ENCODE data around the gene TMEM273. TPM values are rescaled to one million over a fixed set of nuclear protein-coding genes. Genes with fewer than 3 reads are reported as not detected.

TMEM273 gene
- total RNA-seq, 2 donors from 2014 or later, result 11.3 to 39.6 TPM

DNA sequence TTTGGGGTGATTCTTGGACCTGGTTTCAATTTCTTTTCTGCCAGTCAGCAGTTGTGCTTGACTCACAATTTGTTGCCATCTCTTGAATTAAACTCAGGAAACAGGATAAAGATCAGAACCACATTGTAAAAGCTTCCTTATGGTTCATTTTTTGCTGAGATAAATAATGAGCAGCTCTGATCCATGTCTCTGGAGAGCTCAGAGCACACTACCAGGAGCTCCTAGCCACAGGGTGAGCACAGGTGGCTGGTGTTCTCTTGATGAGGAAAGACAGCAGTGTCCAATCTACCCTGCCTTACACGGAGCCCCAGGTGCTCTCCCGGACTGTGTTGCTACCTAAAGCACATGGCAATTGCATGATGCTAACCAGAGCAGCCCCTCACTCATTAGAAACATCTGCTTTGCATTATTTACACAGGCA, 37.2 kb downstream of the TMEM273 start:
- Mint-ChIP-seq H3K4me1 (peaks cover 3% of the 10 kb centered on the region), H3K36me3 (ENCODE audit: low read depth) (peaks cover 3% of the 10 kb centered on the region), H3K27me3 (peaks cover 3% of the 10 kb centered on the region), H3K4me3 (no peak overlapping the region), H3K27ac (no peak overlapping the region)
- H3K9me3 ChIP-seq (ENCODE audit: control insufficient read depth, low read length, poor library complexity, severe bottlenecking), result peaks cover 4% of the 10 kb centered on the region
- no peak for DNase-seq
- no peak for ATAC-seq

DNA sequence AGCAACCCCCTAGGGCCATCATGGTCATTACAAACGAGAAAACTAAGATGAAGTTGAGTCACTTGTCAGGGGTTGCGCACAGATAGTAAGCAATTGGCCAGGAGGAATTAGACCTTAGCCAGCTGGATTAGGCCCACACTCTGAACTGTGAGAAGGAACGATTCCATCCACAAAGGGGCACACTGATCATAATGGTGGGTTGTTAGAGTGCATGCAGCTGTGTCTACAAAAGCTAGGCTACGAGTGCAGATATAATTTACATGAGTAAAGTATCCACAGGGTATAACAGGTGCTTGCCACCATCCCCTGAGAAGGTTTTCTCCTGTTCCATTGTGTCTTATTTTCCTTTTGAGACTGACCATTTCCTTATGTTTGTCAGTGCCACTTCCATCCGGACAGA, 37.8 kb downstream of the TMEM273 start:
- H3K9me3 ChIP-seq (ENCODE audit: control insufficient read depth, low read length, poor library complexity, severe bottlenecking), result peaks cover 4% of the 10 kb centered on the region
- H3K4me3 Mint-ChIP-seq, result no peak overlapping the region
- peaks cover 5% of the 10 kb centered on the region for H3K27me3 Mint-ChIP-seq
- H3K4me1 Mint-ChIP-seq, result peaks cover 3% of the 10 kb centered on the region
- H3K36me3 Mint-ChIP-seq (ENCODE audit: low read depth), result no peaks in the 10 kb centered on the region
- H3K27ac Mint-ChIP-seq, result no peak overlapping the region
- ATAC-seq (no peak), DNase-seq (no peak)

DNA sequence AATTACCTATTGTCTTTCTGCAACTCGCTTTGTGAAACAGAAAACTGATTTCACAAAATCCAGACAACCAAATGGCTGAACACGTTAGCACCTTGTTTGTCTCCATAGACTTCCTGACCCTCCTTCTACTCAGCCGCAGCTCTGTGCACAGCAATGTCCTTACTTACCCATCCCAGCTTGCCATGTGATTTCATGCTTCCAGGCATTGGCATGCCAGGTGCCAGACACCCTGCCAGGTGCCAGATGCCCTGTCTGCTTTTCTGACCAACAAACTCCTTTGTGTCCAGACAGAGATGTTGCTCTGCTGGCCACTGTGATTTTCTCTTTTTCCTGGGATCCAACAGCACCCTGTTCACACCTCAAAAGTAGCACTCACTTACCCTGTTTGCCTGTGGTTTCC, 38.3 kb downstream of the TMEM273 start:
- H3K27me3 Mint-ChIP-seq, result peaks cover 5% of the 10 kb centered on the region
- no peak overlapping the region for H3K27ac Mint-ChIP-seq
- no peak for ATAC-seq
- peaks cover 4% of the 10 kb centered on the region for H3K9me3 ChIP-seq (ENCODE audit: control insufficient read depth, low read length, poor library complexity, severe bottlenecking)
- H3K4me1 Mint-ChIP-seq, result peaks cover 3% of the 10 kb centered on the region
- no peak for DNase-seq
- H3K4me3 Mint-ChIP-seq, result no peak overlapping the region
- no peaks in the 10 kb centered on the region for H3K36me3 Mint-ChIP-seq (ENCODE audit: low read depth)

DNA sequence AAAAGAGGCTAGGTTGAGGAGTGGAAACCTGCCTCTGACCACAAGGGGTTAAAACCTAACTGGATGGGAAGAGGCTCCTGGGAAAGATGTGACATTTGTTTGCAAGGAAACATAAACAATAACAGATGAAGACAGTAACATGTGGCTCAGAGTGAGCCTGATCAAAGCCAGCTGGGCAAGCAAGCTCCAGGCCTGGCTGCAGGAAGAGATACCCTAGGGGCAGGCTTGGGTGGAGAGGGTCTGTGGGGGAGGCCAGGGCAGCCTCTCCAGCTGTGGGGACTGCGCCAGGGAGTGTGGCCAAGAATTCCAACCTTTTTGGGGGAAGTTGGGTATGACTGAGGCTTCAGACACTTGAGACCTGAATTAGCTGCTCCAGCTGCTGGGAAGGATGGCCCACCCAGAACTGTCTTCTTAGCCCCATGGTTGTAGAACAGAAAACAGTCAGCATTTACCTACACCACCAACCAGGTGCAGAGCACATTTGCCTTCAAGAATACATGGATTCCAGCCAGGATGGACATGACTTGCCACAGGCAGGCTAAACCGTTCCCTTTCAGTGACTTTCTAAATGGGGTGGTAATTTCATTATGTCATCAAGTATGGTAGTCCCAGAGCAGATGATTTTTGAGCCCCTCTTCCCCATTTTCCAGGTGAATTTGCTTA, 44.0 kb downstream of the TMEM273 start:
- DNase-seq, result no peak
- peaks cover 9% of the 10 kb centered on the region for H3K27me3 Mint-ChIP-seq
- no peaks in the 10 kb centered on the region for H3K4me1 Mint-ChIP-seq
- H3K4me3 Mint-ChIP-seq, result no peak overlapping the region
- peaks cover 4% of the 10 kb centered on the region for H3K9me3 ChIP-seq (ENCODE audit: control insufficient read depth, low read length, poor library complexity, severe bottlenecking)
- no peak overlapping the region for H3K27ac Mint-ChIP-seq
- ATAC-seq, result no peak
- H3K36me3 Mint-ChIP-seq (ENCODE audit: low read depth), result no peaks in the 10 kb centered on the region

DNA sequence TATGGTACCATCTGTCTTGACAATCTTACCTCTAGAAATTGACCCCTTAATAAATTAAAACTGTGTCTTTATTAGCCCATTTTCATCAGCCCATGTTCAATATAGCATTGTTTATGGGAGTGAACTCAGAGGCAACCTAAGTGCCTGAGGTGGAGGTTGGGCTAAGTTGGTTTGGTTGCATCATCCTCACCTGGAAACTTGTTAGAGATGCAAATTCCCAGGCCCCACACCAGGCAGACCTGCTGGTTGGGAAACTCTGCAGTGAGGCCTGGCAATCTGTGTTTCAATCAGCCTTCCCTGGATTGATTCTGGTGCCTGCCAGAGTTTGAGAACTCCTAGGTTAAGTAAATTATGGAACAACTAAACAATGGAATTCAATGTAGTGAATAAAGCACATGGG, 44.9 kb downstream of the TMEM273 start:
- DNase-seq (no peak), ATAC-seq (no peak)
- H3K9me3 ChIP-seq (ENCODE audit: control insufficient read depth, low read length, poor library complexity, severe bottlenecking), result peaks cover 4% of the 10 kb centered on the region
- Mint-ChIP-seq H3K27ac (no peak overlapping the region), H3K4me3 (no peak overlapping the region), H3K27me3 (peaks cover 9% of the 10 kb centered on the region), H3K4me1 (no peaks in the 10 kb centered on the region), H3K36me3 (ENCODE audit: low read depth) (no peaks in the 10 kb centered on the region)

DNA sequence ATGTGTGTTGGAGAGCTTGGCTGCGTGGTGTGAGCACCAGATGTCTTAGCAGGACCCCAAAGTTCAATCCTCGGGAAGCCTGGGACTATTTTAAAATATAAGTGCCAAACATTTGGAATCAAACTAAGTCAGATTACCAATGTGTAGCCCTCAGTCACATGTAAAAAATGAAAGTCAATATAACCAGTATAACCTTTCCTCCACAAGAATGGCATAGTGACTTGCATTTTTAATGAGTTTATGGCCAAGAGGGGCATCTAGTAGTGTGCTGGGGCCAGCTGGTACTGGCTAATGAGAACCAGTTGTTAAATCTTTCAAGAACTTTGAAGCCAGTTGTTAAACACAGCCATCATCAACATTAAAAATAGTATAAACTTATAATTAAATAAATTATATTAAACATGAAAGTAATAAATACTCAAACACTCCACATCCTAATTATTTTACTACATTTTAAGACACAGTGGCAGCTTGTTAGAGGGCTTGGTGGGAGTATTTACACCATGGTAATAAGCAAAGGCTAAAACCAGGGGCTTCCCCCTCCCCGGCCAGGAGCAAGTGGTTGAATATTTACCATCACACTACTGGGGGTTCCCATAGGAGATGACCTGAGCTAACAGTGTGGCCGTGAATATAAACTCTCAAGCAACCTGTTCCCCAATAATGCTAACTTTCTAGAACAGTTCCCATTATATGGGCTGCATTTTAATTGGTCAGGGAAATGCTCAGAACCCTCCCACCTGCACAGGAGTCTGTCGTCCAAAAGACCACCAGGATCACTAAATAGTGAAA, 46.5 kb downstream of the TMEM273 start:
- no peaks in the 10 kb centered on the region for H3K4me1 Mint-ChIP-seq
- no peaks in the 10 kb centered on the region for H3K9me3 ChIP-seq (ENCODE audit: control insufficient read depth, low read length, poor library complexity, severe bottlenecking)
- no peak for DNase-seq
- H3K27me3 Mint-ChIP-seq, result peaks cover 9% of the 10 kb centered on the region
- no peak overlapping the region for H3K4me3 Mint-ChIP-seq
- H3K36me3 Mint-ChIP-seq (ENCODE audit: low read depth), result peaks cover 2% of the 10 kb centered on the region
- ATAC-seq, result no peak
- no peak overlapping the region for H3K27ac Mint-ChIP-seq

DNA sequence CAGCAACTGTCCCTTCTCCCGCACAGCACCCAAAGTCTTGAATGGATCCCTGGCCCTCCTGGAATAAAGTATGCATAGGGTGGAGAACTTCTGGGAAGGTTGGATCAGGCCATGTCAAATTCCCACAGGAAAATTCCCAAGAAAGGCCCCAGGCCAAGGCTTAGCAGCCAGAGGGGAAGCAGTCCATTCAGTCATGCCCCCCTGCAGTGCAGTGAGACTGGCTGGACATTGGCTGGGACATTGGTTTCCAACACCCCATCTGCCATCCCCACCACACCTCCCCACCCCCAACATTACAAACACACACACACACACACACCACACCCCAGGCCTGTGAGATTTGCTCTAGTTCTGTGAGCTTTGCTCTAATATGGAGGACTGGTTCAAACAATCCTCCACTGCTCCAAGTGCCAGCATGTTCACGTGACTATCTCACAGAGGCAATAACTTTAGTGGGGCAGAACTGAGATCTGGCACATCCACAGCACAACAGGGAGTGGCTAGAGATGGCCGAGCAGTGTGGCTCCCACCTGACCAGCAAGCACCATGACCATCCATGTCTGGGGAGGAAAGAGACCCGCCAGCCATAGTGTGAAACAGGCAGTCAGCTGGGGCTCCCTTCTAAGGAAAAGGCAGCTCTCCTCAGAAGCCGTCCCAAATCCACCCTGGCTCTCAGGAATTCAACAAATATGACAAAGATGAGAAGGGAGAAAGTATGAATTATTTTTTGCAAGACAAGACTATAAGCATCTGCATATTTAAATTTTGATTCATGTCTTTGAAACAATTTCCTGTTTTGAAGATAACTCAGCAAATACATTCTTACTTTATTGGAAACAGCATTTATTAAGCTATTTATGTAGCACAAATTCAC, 47.6 kb downstream of the TMEM273 start:
- Mint-ChIP-seq H3K36me3 (ENCODE audit: low read depth) (peaks cover 2% of the 10 kb centered on the region), H3K4me3 (no peak overlapping the region), H3K27ac (no peak overlapping the region), H3K4me1 (peaks cover 3% of the 10 kb centered on the region), H3K27me3 (peaks cover 4% of the 10 kb centered on the region)
- H3K9me3 ChIP-seq (ENCODE audit: control insufficient read depth, low read length, poor library complexity, severe bottlenecking), result no peaks in the 10 kb centered on the region
- DNase-seq (no peak), ATAC-seq (no peak)

DNA sequence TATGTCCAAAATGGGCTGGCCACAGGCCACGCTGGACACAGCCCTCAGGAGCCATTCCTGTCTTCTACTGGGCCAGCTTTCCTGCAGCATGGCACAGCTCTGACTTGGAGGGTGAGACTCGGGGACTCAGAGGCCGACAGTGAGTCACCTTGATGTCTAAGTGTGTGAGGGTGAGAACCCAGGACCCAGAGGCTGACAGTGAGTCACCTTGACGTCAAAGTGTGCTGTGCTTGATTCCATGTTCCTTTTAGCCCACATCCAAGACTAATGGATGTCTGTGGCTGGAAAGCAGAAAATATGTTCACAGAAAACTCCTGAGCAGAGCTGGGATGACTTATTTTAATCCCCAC, 48.4 kb downstream of the TMEM273 start:
- ATAC-seq (no peak), DNase-seq (no peak)
- Mint-ChIP-seq H3K4me1 (peaks cover 4% of the 10 kb centered on the region), H3K27ac (no peak overlapping the region), H3K4me3 (no peak overlapping the region), H3K36me3 (ENCODE audit: low read depth) (peaks cover 2% of the 10 kb centered on the region), H3K27me3 (peaks cover 4% of the 10 kb centered on the region)
- no peaks in the 10 kb centered on the region for H3K9me3 ChIP-seq (ENCODE audit: control insufficient read depth, low read length, poor library complexity, severe bottlenecking)

DNA sequence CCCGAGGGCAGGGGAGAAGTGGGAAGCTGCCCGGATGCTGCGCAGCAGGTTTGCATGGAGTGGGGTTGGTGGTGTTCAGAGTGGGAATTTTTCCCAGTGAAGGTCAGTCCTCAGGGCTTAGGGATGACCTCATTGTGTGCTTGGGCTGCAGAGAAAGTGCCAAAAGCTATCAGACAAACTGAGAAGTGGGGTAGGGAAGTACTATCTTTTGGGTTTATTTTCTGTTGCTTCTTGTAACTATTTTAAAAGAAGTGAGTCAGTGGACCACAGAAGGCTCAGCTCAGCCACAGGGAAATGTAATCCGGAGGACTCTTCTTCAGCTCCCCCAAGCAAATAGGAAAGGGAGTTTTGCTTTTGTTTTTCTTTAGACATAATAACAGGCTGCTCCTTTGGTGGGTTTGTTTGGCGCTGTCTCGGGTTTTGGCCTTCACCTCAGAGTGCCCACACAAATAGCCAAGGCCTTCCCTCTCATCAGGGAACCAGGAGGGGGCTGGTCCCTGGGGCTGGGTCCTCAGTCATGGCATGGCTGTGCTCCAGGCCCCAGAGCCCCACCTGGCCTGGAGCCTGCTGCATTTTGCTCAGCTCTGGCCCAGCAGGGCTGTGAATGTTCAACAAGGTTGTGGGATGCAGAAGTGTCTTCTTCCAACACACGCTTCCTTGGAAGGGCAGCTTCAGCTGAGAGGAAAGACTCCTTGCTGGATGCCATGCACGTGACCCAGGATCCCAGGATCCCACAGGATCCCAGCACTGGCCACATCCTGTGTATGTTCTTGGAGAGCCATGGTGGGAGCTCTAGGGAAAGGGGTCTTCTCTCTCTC, 49.0 kb downstream of the TMEM273 start:
- H3K9me3 ChIP-seq (ENCODE audit: control insufficient read depth, low read length, poor library complexity, severe bottlenecking), result no peaks in the 10 kb centered on the region
- peaks cover 7% of the 10 kb centered on the region for H3K4me1 Mint-ChIP-seq
- peaks cover 2% of the 10 kb centered on the region for H3K36me3 Mint-ChIP-seq (ENCODE audit: low read depth)
- DNase-seq (no peak), ATAC-seq (no peak)
- H3K27me3 Mint-ChIP-seq, result peaks cover 10% of the 10 kb centered on the region
- H3K27ac Mint-ChIP-seq, result no peak overlapping the region
- H3K4me3 Mint-ChIP-seq, result no peak overlapping the region

DNA sequence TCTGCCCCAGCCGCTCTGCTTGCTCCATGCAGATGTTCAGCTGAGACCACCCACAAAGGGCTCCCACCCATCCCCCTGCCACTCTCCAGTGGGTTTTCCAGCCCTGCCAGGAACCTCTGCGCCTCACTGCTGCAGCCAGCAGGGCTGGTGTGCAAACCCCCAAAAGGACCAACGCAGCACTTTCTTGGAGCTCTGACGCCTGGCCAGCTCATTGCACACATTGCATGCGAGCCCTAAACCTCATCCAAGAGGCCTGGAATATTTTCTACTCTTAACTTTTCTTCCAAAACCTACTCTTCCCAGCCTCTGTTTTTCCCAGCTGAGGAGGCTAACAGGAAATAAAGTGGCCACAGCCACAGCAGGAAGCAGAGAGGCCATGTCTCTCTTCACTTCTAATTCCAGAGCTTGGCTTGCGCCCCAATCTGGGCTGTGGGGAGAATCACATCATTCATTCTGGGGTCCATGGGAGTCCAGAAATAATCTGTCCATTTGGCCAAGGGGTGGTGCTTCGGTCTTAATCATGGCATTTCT, 49.8 kb downstream of the TMEM273 start:
- no peak overlapping the region for H3K27ac Mint-ChIP-seq
- DNase-seq (no peak), ATAC-seq (no peak)

DNA sequence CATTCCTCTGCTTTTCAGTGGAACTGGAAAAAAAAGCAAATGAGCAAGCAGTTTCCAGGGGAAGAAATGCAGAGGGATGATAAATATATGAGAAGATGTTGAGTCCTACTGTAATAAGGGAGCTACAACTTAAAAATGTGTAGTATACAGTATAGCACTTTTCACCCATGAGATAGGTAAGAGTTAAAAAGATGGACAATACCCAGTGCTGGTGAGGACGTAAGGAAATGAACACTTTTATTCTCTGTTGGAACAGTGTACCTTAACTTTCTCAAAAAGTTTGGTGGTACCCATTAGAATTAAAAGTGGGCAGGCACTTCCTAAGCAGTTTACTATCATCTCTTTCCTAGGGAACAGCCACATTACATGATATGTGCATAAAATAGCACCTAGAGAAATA, 51.7 kb downstream of the TMEM273 start:
- peaks cover 7% of the 10 kb centered on the region for H3K4me1 Mint-ChIP-seq
- peaks cover 15% of the 10 kb centered on the region for H3K27me3 Mint-ChIP-seq
- no peak overlapping the region for H3K4me3 Mint-ChIP-seq
- H3K9me3 ChIP-seq (ENCODE audit: control insufficient read depth, low read length, poor library complexity, severe bottlenecking), result no peaks in the 10 kb centered on the region
- H3K36me3 Mint-ChIP-seq (ENCODE audit: low read depth), result peaks cover 2% of the 10 kb centered on the region
- no peak overlapping the region for H3K27ac Mint-ChIP-seq
- DNase-seq, result no peak
- ATAC-seq, result no peak

More for the DNA sequence above, 49.8 kb downstream of the TMEM273 start:
- H3K27me3 Mint-ChIP-seq, result peaks cover 15% of the 10 kb centered on the region
- H3K4me3 Mint-ChIP-seq, result no peak overlapping the region
- peaks cover 2% of the 10 kb centered on the region for H3K36me3 Mint-ChIP-seq (ENCODE audit: low read depth)
- no peaks in the 10 kb centered on the region for H3K9me3 ChIP-seq (ENCODE audit: control insufficient read depth, low read length, poor library complexity, severe bottlenecking)
- H3K4me1 Mint-ChIP-seq, result peaks cover 7% of the 10 kb centered on the region

DNA sequence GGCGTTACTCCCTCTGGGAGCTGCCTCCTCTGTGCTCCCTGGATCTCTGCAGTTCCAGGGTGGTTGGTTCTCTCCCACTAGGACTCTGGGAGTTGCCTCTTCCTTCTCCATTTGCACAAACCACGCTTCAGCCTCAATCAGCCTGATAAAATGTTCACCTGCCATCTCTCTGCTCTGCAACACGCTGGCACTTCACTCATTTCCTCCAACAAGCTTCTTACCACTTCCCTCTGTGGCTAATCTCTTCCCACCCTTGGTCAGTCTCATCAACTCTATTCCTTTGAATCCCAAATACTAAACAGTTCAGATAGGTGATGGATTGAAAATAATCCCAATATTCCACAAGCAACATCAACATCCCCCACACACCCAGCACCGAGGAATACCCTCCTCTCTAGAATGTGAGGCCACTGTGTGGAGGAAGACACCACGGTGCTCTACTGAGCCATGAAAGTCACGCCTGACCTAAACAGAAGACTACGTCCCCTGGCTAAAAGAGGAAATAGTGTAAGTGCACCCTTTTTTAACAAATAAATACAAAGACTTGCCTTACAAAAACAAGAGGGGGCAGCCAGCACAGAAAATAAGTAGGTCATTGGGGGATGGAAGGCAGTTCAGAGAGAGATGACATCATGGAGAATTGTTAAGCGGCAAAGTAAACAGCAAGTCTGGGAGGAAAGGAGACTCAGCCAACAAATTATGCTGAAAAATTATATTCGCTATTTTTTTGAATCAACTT, 52.4 kb downstream of the TMEM273 start:
- peaks cover 14% of the 10 kb centered on the region for H3K27me3 Mint-ChIP-seq
- H3K4me3 Mint-ChIP-seq, result peak overlapping the region; percentile 5
- no peak overlapping the region for H3K27ac Mint-ChIP-seq
- DNase-seq (no peak), ATAC-seq (peak; percentile 62)
- H3K4me1 Mint-ChIP-seq, result peaks cover 7% of the 10 kb centered on the region
- no peaks in the 10 kb centered on the region for H3K9me3 ChIP-seq (ENCODE audit: control insufficient read depth, low read length, poor library complexity, severe bottlenecking)
- peaks cover 2% of the 10 kb centered on the region for H3K36me3 Mint-ChIP-seq (ENCODE audit: low read depth)
